A549 (cell line): ENCODE measurements around the gene IPO9. TPM values are rescaled to one million over a fixed set of nuclear protein-coding genes. Genes with fewer than 3 reads are reported as not detected.

ENCODE experiments used
- ATAC-seq, 2 experiments: fragments of 200-7000 bp in 1 of 2; fragments of >200 bp in 1 of 2; cut with Nextera tagmentation in 1 of 2; cut with Tn5 transposase in 1 of 2; 3 replicates each; pipeline versions ENCODE4 v1.8.0 to v1.9.1; 2018 to 2020; ENCODE audit warnings: mild to moderate bottlenecking in 1 of 2, moderate library complexity in 1 of 2
- CTCF ChIA-PET: fragments of 300-600 bp; sonication (Branson Sonifier 250); formaldehyde crosslinking; extraction: SDS; loops from one replicate; lab custom pipeline; 2021; ENCODE audit warnings: antibody characterized with exemption, inconsistent platforms; lab: Yijun Ruan, JAX
- POLR2A ChIA-PET: fragments of 350-600 bp; formaldehyde crosslinking; extraction: SDS; loops from one replicate; lab custom pipeline; 2021; ENCODE audit warnings: antibody characterized with exemption, inconsistent platforms; lab: Yijun Ruan, JAX
- DNase-seq, 2 experiments: peaks; one replicate each; pipeline versions ENCODE4 v3.0.0 to v3.0.0-alpha.2; 2011 to 2016; ENCODE audit warnings: low read depth in 1 of 2, low spot score in 1 of 2
- FAIRE-seq: peaks from 2 replicates; lab custom pipeline; 2011; peaks lifted over from hg19 to GRCh38; lab: Jason Lieb, UNC
- H3K27ac ChIP-seq, 2 experiments: fragments of >200 bp; sonication (Bioruptor Twin); formaldehyde crosslinking; 3 replicates each; pipeline ENCODE4 v1.5.1; 2016 to 2017
- H3K4me1 ChIP-seq: fragments of >200 bp; sonication (Bioruptor Twin); formaldehyde crosslinking; 3 replicates; pipeline ENCODE4 v1.6.1; 2016
- H3K4me2 ChIP-seq: fragments of >200 bp; sonication (Bioruptor Twin); formaldehyde crosslinking; 3 replicates; pipeline ENCODE4 v1.6.1; 2016
- H3K4me3 ChIP-seq: fragments of >200 bp; sonication (Bioruptor Twin); formaldehyde crosslinking; 3 replicates; pipeline ENCODE4 v1.5.1; 2016
- H3K9me3 ChIP-seq: fragments of >200 bp; sonication (Bioruptor Twin); formaldehyde crosslinking; 3 replicates; pipeline ENCODE4 v1.6.1; 2016
- ATOH8 ChIP-seq: fragments of 250-450 bp; sonication (Bioruptor Pico); IDR thresholded peaks from 2 replicates; pipeline ENCODE4 v1.5.0; 2020; ENCODE audit warnings: low read depth, mild to moderate bottlenecking, moderate library complexity
- CBX2 ChIP-seq: fragments of 200-600 bp; sonication (generic); IDR thresholded peaks from 2 replicates; pipeline ENCODE4 v1.6.1; 2016; ENCODE audit warnings: low read depth, mild to moderate bottlenecking, borderline replicate concordance
- CHD4 ChIP-seq: fragments of 200-600 bp; sonication (generic); IDR thresholded peaks from 2 replicates; pipeline ENCODE4 v1.6.1; 2016; ENCODE audit warnings: antibody characterized with exemption, mild to moderate bottlenecking, borderline replicate concordance
- EHF ChIP-seq: fragments of 250-450 bp; sonication (Bioruptor Pico); IDR thresholded peaks from 2 replicates; pipeline ENCODE4 v1.5.0; 2020; ENCODE audit warnings: mild to moderate bottlenecking
- EHMT2 ChIP-seq: fragments of 200-600 bp; sonication (generic); IDR thresholded peaks from 2 replicates; pipeline ENCODE4 v1.6.1; 2016; ENCODE audit warnings: antibody characterized with exemption, low read depth, mild to moderate bottlenecking, moderate library complexity
- ELK1 ChIP-seq: fragments of 150-350 bp; IDR thresholded peaks from 2 replicates; pipeline ENCODE4 v1.6.1; 2014; ENCODE audit warnings: low read depth, mild to moderate bottlenecking, low read length
- FOSL2 ChIP-seq, 2 experiments: fragments of 450-650 bp in 1 of 2; fragments of >200 bp in 1 of 2; sonication (Bioruptor Twin) in 1 of 2; formaldehyde crosslinking; IDR thresholded peaks; 2 replicates each; pipeline versions ENCODE4 v1.5.0 to v1.6.1; 2016 to 2020; ENCODE audit warnings: mild to moderate bottlenecking in 1 of 2, moderate library complexity in 1 of 2
- GATA3 ChIP-seq: IDR thresholded peaks from 2 replicates; pipeline ENCODE4 v1.6.1; 2012; ENCODE audit warnings: borderline replicate concordance
- HOXA7 ChIP-seq: fragments of 250-450 bp; sonication (Bioruptor Pico); IDR thresholded peaks from 2 replicates; pipeline ENCODE4 v1.5.0; 2020; ENCODE audit warnings: mild to moderate bottlenecking, moderate library complexity
- HOXB5 ChIP-seq: fragments of 250-450 bp; sonication (Bioruptor Pico); IDR thresholded peaks from 2 replicates; pipeline ENCODE4 v1.5.0; 2020; ENCODE audit warnings: mild to moderate bottlenecking, moderate library complexity
- NFE2L2 ChIP-seq: fragments of 150-350 bp; conservative IDR thresholded peaks from 2 replicates; pipeline ENCODE4 v1.6.1; 2014; ENCODE audit warnings: low read length
- NPAS2 ChIP-seq: fragments of 250-450 bp; sonication (Bioruptor Pico); IDR thresholded peaks from 2 replicates; pipeline ENCODE4 v1.8.0; 2022; ENCODE audit warnings: mild to moderate bottlenecking, moderate library complexity, borderline replicate concordance
- PBX3 ChIP-seq: IDR thresholded peaks from 2 replicates; pipeline ENCODE4 v1.6.1; 2012
- RCOR1 ChIP-seq: fragments of 150-350 bp; IDR thresholded peaks from 2 replicates; pipeline ENCODE4 v1.6.1; 2014; ENCODE audit warnings: antibody characterized with exemption, low read length, low read depth
- RFX5 ChIP-seq: fragments of 450-650 bp; IDR thresholded peaks from 2 replicates; pipeline ENCODE4 v1.7.1; 2014; ENCODE audit warnings: antibody characterized with exemption, mild to moderate bottlenecking, moderate library complexity
- RNF2 ChIP-seq: fragments of 200-600 bp; sonication (generic); IDR thresholded peaks from 2 replicates; pipeline ENCODE4 v1.6.1; 2016; ENCODE audit warnings: low read depth, mild to moderate bottlenecking, antibody characterized with exemption, moderate library complexity, borderline replicate concordance
- SMC3 ChIP-seq: fragments of >200 bp; sonication (Bioruptor Twin); formaldehyde crosslinking; IDR thresholded peaks from 3 replicates; pipeline ENCODE4 v1.6.1; 2018; ENCODE audit warnings: inconsistent platforms
- ZFP36 ChIP-seq: fragments of 450-650 bp; IDR thresholded peaks from 2 replicates; pipeline ENCODE4 v1.6.1; 2014; ENCODE audit warnings: borderline replicate concordance; ENCODE audit not compliant: partially characterized antibody
- WGBS: methylation state at CpG from one replicate; pipeline ENCODE4 v1.1.6; 2017; ENCODE audit errors: missing lambda C conversion rate; 5-methylcytosine and 5-hydroxymethylcytosine counted together
- polyA plus RNA-seq, 4 experiments: library from polyadenylated mRNA; depleted of rRNA in 3 of 4; stranded (reverse); fragments of >200 nt; fragmentation: RNase III in 1 of 4; extraction: RNeasy Plus Mini Kit Qiagen cat#74134 plus additional on column Dnase treatment in 1 of 4; gene quantifications; 2 replicates in 3 of 4; 3 replicates in 1 of 4; pipeline ENCODE4 v1.2.3, GENCODE V29; 2011 to 2017
- TF ChIP-seq, protein P1 (sequence below): IDR thresholded peaks from 2 replicates; pipeline ENCODE4 v1.6.1; 2012; ENCODE audit warnings: low read depth, borderline replicate concordance
- TF ChIP-seq, protein P2 (sequence below): fragments of 200-600 bp; sonication (generic); IDR thresholded peaks from 2 replicates; pipeline ENCODE4 v1.6.1; 2016; ENCODE audit warnings: antibody characterized with exemption, mild to moderate bottlenecking, moderate library complexity
- TF ChIP-seq, protein P3 (sequence below): fragments of >200 bp; sonication (Bioruptor Twin); formaldehyde crosslinking; IDR thresholded peaks from 2 replicates; pipeline ENCODE4 v1.6.1; 2016

IPO9 gene
- polyA plus RNA-seq, 2 of the 4 experiments (the other 2 are of a cell fraction): 40.1 to 77.5 TPM

DNA sequence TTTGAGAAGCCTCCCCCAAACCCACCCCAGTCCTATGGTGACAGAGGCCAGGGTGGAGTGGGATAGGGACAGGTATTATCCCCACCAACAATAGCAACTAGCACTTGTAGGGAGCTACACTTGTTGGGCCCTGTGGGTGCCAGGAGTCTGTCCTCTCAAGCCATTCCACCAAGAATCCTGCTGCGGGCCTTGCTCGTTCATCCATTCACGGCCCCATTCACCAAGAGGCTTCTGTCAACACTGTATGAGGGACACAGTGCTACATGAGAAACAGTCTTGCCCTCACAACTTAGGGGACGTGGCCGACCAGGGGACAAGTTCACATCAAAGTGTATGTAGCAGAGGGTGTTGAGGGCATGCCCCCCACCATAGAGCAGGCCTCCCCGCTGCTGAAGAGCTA lies 78.7 kb downstream of the IPO9 start:
- FAIRE-seq: no peak
- POLR2A ChIA-PET: no interaction called here
- CTCF ChIA-PET: interaction anchor here (0.5 to 20.2 kb wide), 6 partner anchors 15 to 92 kb away, joined by 3 to 303 read pairs (median 4); partner anchors contain the start of gene SHISA4

GRCh38 chr1:201911826-201912571 lies 83.0 kb downstream of the IPO9 start:
- Histone ChIP-seq H3K4me3 (no peak overlapping the region), H3K4me1 (peaks cover 13% of the 10 kb centered on the region), H3K27ac (no peak overlapping the region), H3K4me2 (no peak overlapping the region), H3K9me3 (no peaks in the 10 kb centered on the region)
- FAIRE-seq: no peak
- WGBS: 70% methylated on average over 4 of the region's 4 CpGs
- TF ChIP-seq, protein P1, sequence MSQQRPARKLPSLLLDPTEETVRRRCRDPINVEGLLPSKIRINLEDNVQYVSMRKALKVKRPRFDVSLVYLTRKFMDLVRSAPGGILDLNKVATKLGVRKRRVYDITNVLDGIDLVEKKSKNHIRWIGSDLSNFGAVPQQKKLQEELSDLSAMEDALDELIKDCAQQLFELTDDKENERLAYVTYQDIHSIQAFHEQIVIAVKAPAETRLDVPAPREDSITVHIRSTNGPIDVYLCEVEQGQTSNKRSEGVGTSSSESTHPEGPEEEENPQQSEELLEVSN: no peak
- TF ChIP-seq GATA3 (no peak), CBX2 (no peak), HOXA7 (CRISPR knock-in tag) (no peak), EHF (CRISPR knock-in tag) (no peak), NPAS2 (no peak), SMC3 (no peak)
- TF ChIP-seq, protein P2, sequence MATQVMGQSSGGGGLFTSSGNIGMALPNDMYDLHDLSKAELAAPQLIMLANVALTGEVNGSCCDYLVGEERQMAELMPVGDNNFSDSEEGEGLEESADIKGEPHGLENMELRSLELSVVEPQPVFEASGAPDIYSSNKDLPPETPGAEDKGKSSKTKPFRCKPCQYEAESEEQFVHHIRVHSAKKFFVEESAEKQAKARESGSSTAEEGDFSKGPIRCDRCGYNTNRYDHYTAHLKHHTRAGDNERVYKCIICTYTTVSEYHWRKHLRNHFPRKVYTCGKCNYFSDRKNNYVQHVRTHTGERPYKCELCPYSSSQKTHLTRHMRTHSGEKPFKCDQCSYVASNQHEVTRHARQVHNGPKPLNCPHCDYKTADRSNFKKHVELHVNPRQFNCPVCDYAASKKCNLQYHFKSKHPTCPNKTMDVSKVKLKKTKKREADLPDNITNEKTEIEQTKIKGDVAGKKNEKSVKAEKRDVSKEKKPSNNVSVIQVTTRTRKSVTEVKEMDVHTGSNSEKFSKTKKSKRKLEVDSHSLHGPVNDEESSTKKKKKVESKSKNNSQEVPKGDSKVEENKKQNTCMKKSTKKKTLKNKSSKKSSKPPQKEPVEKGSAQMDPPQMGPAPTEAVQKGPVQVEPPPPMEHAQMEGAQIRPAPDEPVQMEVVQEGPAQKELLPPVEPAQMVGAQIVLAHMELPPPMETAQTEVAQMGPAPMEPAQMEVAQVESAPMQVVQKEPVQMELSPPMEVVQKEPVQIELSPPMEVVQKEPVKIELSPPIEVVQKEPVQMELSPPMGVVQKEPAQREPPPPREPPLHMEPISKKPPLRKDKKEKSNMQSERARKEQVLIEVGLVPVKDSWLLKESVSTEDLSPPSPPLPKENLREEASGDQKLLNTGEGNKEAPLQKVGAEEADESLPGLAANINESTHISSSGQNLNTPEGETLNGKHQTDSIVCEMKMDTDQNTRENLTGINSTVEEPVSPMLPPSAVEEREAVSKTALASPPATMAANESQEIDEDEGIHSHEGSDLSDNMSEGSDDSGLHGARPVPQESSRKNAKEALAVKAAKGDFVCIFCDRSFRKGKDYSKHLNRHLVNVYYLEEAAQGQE: no peak
- TF ChIP-seq, protein P3, sequence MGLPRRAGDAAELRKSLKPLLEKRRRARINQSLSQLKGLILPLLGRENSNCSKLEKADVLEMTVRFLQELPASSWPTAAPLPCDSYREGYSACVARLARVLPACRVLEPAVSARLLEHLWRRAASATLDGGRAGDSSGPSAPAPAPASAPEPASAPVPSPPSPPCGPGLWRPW: no peak
- ChIA-PET CTCF (interaction anchor here (1.3 to 20.2 kb wide), 3 partner anchors 10 to 60 kb away, joined by 3 to 303 read pairs (median 16); partner anchors contain the start of gene SHISA4), POLR2A (no interaction called here)
- no peak for ATAC-seq
- no peak for DNase-seq

More for the DNA sequence above, 78.7 kb downstream of the IPO9 start:
- no peak overlapping the region for H3K4me2 ChIP-seq
- no peak overlapping the region for H3K4me3 ChIP-seq
- ATAC-seq: no peak
- H3K4me1 ChIP-seq: no peaks in the 10 kb centered on the region
- TF ChIP-seq PBX3 (no peak), HOXB5 (CRISPR knock-in tag) (no peak), ATOH8 (CRISPR knock-in tag) (no peak), CHD4 (no peak), RFX5 (no peak), FOSL2 (IDR thresholded peaks at IDR 0.05) (no peak), FOSL2 (CRISPR knock-in tag; IDR thresholded peaks at IDR 0.05) (no peak), ELK1 (no peak), ZFP36 (no peak), RCOR1 (no peak), NFE2L2 (no peak), EHMT2 (no peak), RNF2 (no peak)
- TF ChIP-seq, protein P3: no peak
- WGBS: 83% methylated on average over 6 of the region's 6 CpGs
- no peak for DNase-seq
- H3K27ac ChIP-seq: no peak overlapping the region
- no peaks in the 10 kb centered on the region for H3K9me3 ChIP-seq
